H1 (cell line): Measurements from ENCODE around the gene GRID1.

Source experiments
- CEBPB ChIP-seq: IDR thresholded peaks from 2 replicates; pipeline ENCODE4 v1.6.1; 2012; ENCODE audit warnings: low read depth, low read length
- EZH2 ChIP-seq: fragments of 200-600 bp; sonication (generic); IDR thresholded peaks from 2 replicates; pipeline ENCODE4 v1.7.1; 2012; ENCODE audit warnings: low read depth, mild to moderate bottlenecking, moderate library complexity, low read length, inconsistent platforms; ENCODE audit not compliant: severe bottlenecking
- JUND ChIP-seq: IDR thresholded peaks from 2 replicates; pipeline ENCODE4 v1.6.1; 2011; ENCODE audit warnings: mild to moderate bottlenecking, improper control_type of control experiment, low read length
- POLR2A ChIP-seq, 2 experiments: IDR thresholded peaks; 1 replicate in 1 of 2; 2 replicates in 1 of 2; pipeline ENCODE4 v1.6.1; 2011; ENCODE audit warnings: low read depth in 2 of 2, low read length in 2 of 2, mild to moderate bottlenecking in 2 of 2; ENCODE audit errors: control extremely low read depth in 1 of 2
- RAD21 ChIP-seq, 2 experiments: IDR thresholded peaks in 1 of 2; conservative IDR thresholded peaks in 1 of 2; 2 replicates each; pipeline ENCODE4 v1.6.1; 2011; ENCODE audit warnings: low read depth in 2 of 2, low read length in 2 of 2, improper control_type of control experiment in 1 of 2, inconsistent platforms in 1 of 2, mild to moderate bottlenecking in 1 of 2, moderate library complexity in 1 of 2
- SIN3A ChIP-seq, 2 experiments: IDR thresholded peaks in 1 of 2; conservative IDR thresholded peaks in 1 of 2; 2 replicates each; pipeline ENCODE4 v1.6.1; 2011 to 2012; ENCODE audit warnings: low read length in 2 of 2, improper control_type of control experiment in 1 of 2, low read depth in 1 of 2, mild to moderate bottlenecking in 1 of 2
- SRF ChIP-seq: IDR thresholded peaks from 2 replicates; pipeline ENCODE4 v1.6.1; 2011; ENCODE audit warnings: mild to moderate bottlenecking, low read depth, low read length, moderate library complexity
- TF ChIP-seq, protein P1 (sequence below), 3 experiments: IDR thresholded peaks; 1 replicate in 2 of 3; 2 replicates in 1 of 3; pipeline versions ENCODE4 v1.5.1 to v1.6.1; 2011; ENCODE audit warnings: low read length in 3 of 3, mild to moderate bottlenecking in 3 of 3, inconsistent platforms in 2 of 3, low read depth in 1 of 3, moderate library complexity in 1 of 3; ENCODE audit not compliant: insufficient read depth in 1 of 3; ENCODE audit errors: control extremely low read depth in 1 of 3

DNA sequence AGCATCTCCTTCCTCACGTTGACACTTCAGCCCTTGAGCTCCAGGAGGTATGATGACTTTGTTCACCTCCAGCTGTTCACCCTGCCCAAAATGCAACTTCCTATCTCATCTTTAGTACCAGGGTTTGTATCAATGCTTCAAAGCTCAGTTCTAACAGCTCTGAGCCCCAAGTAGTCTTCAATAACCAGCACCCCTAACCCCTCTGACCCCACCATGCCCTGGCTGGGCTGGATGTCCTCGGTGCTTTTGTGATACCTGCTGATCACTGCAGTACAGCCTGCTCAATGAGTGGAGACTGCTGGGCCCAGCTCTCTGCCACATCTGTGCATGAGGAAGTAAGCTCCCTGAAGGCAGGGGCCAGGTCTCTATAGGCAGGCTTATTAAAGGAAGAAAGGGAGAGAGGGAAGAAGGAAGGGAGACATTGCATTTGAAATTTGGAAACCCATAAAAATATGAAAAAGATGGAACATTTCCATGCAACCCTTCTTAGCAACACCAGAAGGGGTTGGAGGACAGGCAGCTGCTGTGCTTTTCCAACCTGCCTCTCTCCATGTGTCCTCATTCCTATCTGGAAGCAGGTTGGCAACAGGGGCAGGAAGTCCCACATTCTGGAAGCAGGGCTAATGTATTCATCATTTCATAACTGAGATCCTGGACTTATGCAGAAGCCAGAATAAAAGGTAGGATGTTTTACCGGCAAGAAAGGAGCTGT is 756.1 kb downstream of the GRID1 start:
- no peak for TF ChIP-seq SRF
- TF ChIP-seq EZH2: no peak
- TF ChIP-seq SIN3A (conservative IDR thresholded peaks at IDR 0.05 in 1 of 2, IDR thresholded peaks at IDR 0.05 in 1 of 2; ENCODE audit: low read depth in 1 of 2, low read length in 2 of 2): no peak
- TF ChIP-seq RAD21 (IDR thresholded peaks at IDR 0.05 in 1 of 2, conservative IDR thresholded peaks at IDR 0.05 in 1 of 2; ENCODE audit: low read depth in 2 of 2, low read length in 2 of 2): no peak
- TF ChIP-seq JUND: no peak
- no peak for TF ChIP-seq CEBPB
- TF ChIP-seq, protein P1, sequence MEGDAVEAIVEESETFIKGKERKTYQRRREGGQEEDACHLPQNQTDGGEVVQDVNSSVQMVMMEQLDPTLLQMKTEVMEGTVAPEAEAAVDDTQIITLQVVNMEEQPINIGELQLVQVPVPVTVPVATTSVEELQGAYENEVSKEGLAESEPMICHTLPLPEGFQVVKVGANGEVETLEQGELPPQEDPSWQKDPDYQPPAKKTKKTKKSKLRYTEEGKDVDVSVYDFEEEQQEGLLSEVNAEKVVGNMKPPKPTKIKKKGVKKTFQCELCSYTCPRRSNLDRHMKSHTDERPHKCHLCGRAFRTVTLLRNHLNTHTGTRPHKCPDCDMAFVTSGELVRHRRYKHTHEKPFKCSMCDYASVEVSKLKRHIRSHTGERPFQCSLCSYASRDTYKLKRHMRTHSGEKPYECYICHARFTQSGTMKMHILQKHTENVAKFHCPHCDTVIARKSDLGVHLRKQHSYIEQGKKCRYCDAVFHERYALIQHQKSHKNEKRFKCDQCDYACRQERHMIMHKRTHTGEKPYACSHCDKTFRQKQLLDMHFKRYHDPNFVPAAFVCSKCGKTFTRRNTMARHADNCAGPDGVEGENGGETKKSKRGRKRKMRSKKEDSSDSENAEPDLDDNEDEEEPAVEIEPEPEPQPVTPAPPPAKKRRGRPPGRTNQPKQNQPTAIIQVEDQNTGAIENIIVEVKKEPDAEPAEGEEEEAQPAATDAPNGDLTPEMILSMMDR (IDR thresholded peaks at IDR 0.05; ENCODE audit: control extremely low read depth in 1 of 3, insufficient read depth in 1 of 3, low read depth in 1 of 3, low read length in 3 of 3): no peak
- no peak for TF ChIP-seq POLR2A (IDR thresholded peaks at IDR 0.05; ENCODE audit: control extremely low read depth in 1 of 2, low read depth in 2 of 2, low read length in 2 of 2)
